Kidney glomerular epithelial cell (primary cell): ENCODE measurements around the gene PKP1.

Experiments
- DNase-seq: peaks from one replicate; lab custom pipeline; 2025; lab: John Stamatoyannopoulos, UW

PKP1 gene

GRCh38 chr1:201310251-201310985 is 27.1 kb downstream of the PKP1 start:
- no peak for DNase-seq

GRCh38 chr1:201310986-201311355 is 27.7 kb downstream of the PKP1 start:
- DNase-seq: no peak

- DNase-seq: no peak
Observed at GRCh38 chr1:201311356-201312011, 28.2 kb downstream of the PKP1 start.

GRCh38 chr1:201312298-201312697 is 29.0 kb downstream of the PKP1 start:
- no peak for DNase-seq

GRCh38 chr1:201313086-201313485 is 29.8 kb downstream of the PKP1 start:
- DNase-seq: no peak

GRCh38 chr1:201316556-201316955 is 33.2 kb downstream of the PKP1 start:
- no peak for DNase-seq

- DNase-seq: no peak
Observed at GRCh38 chr1:201317551-201317950, 34.2 kb downstream of the PKP1 start.

GRCh38 chr1:201318504-201319340 is 35.4 kb downstream of the PKP1 start:
- no peak for DNase-seq

GRCh38 chr1:201319631-201320030 is 36.3 kb downstream of the PKP1 start:
- DNase-seq: no peak

- DNase-seq: no peak
Observed at GRCh38 chr1:201320168-201320788, 37.0 kb downstream of the PKP1 start.

GRCh38 chr1:201321826-201322390 is 38.6 kb downstream of the PKP1 start:
- no peak for DNase-seq

- DNase-seq: no peak
Observed at GRCh38 chr1:201322653-201323510, 39.6 kb downstream of the PKP1 start.

GRCh38 chr1:201324306-201324705 is 41.0 kb downstream of the PKP1 start:
- no peak for DNase-seq

- no peak for DNase-seq
Observed at GRCh38 chr1:201324821-201325677, 41.7 kb downstream of the PKP1 start.

GRCh38 chr1:201325678-201326060 is 42.4 kb downstream of the PKP1 start:
- no peak for DNase-seq

GRCh38 chr1:201326710-201327109 is 43.4 kb downstream of the PKP1 start:
- no peak for DNase-seq

GRCh38 chr1:201327687-201328240 is 44.5 kb downstream of the PKP1 start:
- no peak for DNase-seq

- no peak for DNase-seq
Observed at GRCh38 chr1:201328576-201328975, 45.3 kb downstream of the PKP1 start.

- DNase-seq: no peak
Observed at GRCh38 chr1:201329286-201329685, 46.0 kb downstream of the PKP1 start.

GRCh38 chr1:201329801-201330200 is 46.5 kb downstream of the PKP1 start:
- no peak for DNase-seq
